HS-27A (cell line): Measurements from ENCODE around the gene SCN1B.

ENCODE experiments used
- DNase-seq: peaks from one replicate; pipeline ENCODE4 v3.0.0-alpha.2; 2012; ENCODE audit warnings: low read depth, missing footprints

The SCN1B gene

DNA sequence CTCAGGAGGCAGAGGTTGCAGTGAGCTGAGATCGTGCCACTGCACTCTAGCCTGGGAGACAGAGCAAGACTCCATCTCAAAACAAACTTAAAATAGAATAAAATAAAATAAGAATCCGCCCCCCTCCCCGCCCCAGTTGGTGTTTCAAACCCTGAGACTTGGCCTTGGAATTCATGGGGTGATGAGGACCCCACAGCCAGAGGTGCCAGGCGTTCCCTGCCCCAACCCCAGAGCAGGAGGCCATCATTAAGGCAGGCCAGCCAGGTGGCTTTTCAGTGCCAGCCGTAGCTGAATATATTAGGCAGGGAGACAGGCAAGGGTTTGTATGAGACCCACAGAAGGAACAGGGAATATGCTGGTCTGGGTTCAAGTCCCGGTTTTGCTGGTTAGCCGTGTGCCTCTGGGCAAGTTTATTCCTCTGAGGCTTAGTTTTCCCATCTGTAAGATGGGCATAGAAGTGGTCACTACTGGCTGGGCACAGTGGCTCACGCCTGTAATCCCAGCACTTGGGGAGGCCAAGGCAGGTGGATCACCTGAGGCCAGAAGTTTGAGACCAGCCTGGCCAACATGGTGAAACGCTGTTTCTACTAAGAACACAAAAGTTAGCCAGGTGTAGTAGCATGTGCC, 23.5 kb downstream of the SCN1B start:
- DNase-seq, result no peak

DNA sequence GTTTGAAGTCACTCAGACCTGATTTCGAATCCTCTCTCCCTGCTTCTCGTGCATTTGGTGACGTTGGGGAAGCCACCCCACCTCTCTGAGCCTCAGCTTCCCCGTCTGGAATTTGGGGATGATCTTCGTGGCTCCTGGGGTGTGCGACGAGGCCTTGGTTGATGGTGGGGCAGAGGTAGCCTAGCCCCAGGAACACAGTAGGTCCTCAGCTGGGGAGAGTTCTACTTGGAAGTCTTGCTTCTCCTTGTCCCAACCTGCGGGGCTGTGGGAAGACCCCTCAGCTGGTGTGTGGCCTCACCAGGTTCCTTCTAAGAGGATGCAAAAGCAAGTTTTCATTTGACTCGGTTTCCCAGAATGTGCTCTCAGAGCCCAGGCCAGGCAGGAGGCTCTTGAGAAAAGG, 24.4 kb downstream of the SCN1B start:
- no peak for DNase-seq

DNA sequence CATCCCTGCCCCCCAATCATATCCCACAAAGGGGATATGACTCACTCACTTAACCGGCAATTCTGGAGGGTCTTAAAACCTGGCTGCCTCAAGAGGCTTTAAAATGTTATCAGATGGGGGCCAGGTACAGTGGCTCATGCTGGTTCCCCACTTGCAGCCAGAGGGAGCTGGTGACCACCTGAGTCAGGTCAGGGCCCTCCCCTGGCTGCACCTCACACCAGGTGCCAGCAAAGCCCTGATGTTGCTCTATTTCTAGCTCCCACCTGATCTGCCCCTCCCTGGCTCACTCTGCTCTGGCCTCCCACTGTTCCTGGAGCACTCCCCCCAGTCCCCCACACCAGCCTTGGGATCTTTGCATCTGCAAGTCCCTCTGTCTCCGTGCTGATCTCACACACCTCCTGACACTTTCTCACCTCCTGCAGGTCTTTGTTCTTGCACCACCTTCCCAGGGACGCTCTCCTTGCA, 25.5 kb downstream of the SCN1B start:
- no peak for DNase-seq

GRCh38 chr19:35056513-35057063, 26.3 kb downstream of the SCN1B start:
- no peak for DNase-seq

GRCh38 chr19:35058370-35058769, 28.1 kb downstream of the SCN1B start:
- DNase-seq, result no peak

DNA sequence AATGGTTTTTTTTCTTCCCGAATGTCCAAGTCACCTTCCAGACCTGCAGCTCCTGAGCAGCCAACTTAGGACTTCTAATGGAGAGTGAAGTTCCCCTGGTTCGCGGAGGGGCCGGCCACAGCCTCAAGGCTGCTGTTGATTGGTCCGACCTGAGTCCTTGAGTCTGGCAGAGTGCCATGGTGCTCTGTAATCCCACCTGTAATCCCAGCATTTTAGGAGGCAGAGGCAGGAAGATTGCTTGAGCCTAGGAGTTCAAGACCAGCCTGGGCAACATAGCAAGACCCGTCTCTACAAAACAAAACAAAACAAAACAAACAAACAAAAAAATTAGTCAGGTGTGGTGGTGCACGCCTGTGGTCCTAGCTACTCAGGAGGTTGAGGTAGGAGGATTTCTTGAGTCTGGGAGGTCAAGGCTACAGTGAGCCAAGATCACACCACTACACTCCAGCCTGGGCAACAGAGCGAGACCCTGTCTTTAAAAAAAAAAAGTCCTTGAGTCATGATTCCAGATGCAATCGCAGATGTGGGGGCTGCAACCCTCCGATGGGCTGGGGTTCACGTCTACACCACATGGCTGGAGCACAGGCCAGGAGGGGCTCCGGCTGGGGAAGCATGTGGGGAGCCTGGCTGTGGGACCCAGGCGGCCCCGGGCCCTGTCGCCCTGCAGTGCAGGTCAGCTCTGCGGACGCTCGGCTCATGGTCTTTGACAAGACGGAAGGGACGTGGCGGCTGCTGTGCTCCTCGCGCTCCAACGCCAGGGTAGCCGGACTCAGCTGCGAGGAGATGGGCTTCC, 28.9 kb downstream of the SCN1B start:
- no peak for DNase-seq

GRCh38 chr19:35059799-35060091, 29.5 kb downstream of the SCN1B start:
- DNase-seq, result no peak

GRCh38 chr19:35060160-35060855, 30.0 kb downstream of the SCN1B start:
- DNase-seq, result no peak

DNA sequence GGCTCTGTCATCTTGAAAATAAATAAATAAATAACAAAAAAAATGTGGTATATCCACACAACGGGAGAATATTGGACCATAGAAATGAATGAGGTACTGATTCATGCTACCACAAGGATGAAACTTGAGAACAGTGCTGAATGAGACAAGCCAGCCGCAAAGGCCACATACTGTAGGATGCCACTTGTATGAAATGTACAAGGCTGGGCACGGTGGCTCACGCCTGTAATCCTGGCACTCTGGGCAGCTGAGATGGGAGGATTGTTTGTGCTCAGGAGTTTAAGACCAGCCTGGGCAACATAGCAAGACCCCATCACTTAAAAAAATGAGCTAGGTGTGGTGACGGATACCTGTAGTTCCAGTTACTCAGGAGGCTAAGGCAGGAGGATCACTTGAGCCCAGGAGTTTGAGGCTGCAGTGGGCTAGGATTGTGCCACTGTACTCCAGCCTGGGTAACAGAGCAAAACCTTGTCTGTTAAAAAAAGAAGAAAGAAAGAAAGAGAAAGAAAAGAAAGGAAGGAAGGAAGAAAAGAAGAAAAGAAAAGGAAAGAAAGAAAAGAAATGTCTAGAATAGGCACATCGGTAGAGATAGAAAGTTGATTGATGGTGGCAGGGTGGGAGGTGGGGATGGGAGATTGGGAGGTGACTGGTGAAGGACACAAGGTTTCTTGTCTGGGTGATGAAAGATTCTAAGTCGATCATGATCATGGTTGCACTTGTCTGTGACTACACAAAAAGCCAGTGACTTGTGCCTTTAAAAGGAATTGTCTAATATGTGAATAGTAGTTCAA, 31.5 kb downstream of the SCN1B start:
- no peak for DNase-seq

DNA sequence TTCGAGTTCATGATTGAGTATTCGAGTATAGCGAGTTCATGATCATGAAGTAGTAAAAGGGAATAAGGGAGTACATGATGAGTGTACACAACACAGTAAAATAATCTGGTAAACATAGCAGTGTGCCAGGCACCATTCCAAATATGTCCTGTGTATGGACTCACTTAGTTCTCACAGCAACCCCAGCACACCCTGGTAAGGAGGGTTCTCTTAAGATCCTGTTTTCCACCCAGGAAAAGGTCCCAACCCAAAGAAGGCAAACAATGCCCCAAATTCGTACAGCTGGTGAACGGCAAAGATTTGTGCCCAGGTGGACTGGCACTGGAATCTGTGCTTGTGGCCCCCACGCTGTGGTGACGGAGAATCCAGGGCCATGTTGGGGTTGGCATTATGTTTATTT, 32.7 kb downstream of the SCN1B start:
- DNase-seq, result no peak

DNA sequence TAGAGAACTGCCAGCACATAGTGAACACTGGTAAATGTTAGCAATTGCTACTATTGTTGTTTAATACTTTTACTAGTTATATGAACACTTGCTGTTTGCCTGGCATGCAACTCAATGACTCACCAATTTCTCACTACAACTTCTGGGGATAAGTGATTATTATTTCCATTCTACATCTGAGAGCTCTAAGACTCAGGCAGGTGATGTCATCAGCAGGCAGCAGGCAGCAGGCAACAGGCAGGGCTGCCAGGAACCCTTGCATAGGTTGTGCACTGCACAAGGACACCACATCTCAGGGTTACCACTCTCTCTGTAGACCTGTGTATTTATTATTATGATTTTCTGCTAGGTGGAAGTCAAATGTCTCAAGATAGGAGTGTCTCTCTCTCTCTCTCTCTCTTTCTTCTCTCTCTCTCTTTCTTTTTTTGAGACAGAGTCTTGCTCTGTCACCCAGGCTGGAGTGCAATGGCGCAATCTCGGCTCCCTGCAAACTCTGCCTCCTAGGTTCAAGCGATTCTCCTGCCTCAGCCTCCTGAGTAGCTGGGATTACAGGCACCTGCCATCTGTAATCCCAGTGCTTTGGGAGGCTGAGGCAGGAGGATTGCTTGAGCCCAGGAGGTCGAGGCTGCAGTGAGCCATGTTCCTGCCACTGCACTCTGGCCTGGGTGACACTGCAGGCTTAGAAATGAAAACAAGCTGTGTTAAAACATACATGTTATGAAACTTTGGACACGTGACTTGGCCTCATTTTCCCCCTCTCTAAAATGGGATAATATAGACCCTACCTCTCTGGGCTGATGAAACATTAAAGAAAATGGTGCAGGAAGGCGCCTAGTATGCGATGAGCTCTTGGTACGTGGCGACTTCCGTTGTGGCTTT, 33.9 kb downstream of the SCN1B start:
- DNase-seq, result peak; percentile 22

DNA sequence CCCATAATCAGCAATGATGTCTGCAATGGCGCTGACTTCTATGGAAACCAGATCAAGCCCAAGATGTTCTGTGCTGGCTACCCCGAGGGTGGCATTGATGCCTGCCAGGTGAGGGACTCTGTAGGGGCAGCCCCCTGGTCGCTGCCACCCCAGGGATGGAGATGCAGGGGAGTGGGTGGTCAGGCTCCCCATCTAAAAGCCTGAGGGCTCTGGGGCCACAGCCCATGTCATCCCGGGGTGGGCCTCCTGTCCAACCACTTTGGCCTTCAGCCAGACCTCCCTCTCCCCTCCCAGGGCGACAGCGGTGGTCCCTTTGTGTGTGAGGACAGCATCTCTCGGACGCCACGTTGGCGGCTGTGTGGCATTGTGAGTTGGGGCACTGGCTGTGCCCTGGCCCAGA, 35.3 kb downstream of the SCN1B start:
- no peak for DNase-seq

- no peak for DNase-seq
These were observed 35.9 kb downstream of the SCN1B start for GRCh38 chr19:35066121-35066520.

DNA sequence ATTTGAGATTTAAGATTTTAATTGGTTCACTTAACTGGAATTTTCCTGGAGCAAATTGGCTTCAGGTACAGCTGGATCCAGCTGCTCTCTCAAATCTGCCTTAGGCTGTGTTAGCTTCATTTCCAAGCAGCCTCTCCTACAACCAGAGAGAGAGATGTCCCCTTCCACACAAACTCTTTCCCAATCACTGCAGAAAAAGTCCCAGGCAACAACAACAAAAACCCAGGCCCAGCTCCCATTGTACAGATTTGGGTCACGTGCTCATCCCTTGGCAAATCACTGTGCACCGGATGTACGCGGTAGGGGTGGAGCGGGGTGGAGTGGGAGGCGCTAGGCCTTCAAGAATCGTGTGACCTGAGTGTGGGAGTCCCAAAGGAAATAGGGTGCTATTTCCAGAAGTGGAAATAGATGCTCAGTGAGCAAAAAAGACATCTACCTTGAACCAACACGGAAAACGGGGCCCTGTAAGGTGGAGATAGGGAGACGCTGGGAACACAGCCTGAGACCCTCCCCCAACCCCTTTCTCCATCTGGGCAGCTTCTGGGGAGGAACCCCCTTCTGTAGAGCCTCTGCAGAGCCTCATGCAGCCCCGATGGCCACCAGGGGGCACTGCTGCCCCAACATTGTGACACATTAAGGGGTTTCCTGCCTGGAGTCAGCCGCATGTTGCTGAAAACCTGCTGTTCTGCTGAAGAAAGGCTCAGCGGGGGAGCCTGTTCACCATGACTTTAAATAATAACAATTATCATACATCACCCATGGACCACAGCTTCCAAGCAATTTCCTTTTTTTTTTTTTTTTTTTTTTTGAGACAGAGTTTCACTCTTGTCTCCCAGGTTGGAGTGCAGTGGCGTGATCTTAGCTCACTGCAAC, 36.7 kb downstream of the SCN1B start:
- DNase-seq, result peak; percentile 92

- DNase-seq, result no peak
These were observed 38.8 kb downstream of the SCN1B start for GRCh38 chr19:35068941-35069634.

DNA sequence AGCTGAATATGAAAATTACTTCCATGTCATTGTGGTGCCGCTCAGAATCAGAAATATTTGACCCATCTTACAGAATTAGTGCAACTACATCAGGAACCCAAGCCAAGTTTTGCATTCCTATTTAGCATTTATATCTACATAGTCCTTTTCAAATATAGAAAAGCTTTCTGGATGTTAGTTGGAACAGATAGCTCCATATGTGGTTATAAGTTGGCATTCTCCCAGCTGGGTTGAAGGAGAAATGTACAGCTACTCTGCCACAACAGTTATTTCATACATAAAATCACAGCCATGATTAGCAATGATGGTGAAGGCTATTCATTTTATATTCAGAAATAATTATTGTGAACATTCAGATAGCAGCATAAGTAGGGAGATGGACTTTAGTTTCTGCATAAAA, 39.4 kb downstream of the SCN1B start:
- DNase-seq, result no peak

DNA sequence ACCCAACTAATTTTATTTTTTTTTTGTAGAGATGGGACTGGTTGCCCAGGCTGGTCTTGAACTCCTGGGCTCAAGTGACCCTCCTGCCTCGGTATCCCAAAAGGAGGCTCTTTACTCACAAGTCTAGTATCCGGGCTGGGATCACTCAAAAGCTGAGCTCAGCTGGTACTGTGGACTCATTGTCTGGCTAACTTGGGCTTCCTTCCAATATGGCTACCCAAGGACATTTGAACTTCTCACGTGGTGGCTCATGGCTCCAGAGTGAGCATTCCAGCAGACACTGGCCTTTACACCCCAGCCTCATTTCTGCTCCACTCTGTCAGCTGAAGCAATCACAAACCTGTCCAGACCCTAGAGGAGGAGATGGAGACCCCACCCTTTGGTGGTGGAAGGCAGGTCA, 40.2 kb downstream of the SCN1B start:
- no peak for DNase-seq

- no peak for DNase-seq
These were observed 43.2 kb downstream of the SCN1B start for GRCh38 chr19:35073516-35073915.

DNA sequence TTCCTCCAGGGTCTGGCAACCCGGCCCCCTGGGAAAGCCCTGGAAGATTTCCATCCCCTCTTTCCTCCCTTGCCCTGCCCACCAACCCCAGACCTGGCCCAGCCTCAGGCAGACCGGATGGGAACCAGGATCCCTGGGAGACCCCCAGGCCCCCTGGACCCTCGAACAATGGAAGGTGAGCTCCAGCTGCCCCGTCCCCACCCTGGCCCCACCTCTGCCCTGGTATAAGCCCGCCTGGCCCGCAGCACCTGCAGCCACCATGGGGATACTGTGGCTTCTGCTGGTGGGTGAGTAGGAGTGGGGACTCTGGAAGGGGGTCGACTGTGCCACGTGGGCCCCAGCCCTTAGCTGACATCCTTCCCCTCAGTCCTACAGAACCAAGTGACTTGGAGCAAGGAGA, 43.7 kb downstream of the SCN1B start:
- DNase-seq, result no peak
